Subcutaneous adipose tissue (tissue), 4 donors: Measurements from ENCODE around the gene ERC2. TPM values are rescaled to one million over a fixed set of nuclear protein-coding genes. Genes with fewer than 3 reads are reported as not detected.

Experiments
- CTCF ChIP-seq: fragments of 450-650 bp; IDR thresholded peaks from one replicate; pipeline ENCODE4 v1.5.1; 2016; ENCODE audit warnings: low read depth, mild to moderate bottlenecking, control low read depth, antibody characterized with exemption, moderate library complexity
- total RNA-seq, 4 donors: library from RNA; depleted of rRNA; stranded (reverse); fragments of >200 nt; gene quantifications; one replicate each; pipeline ENCODE4 v1.1.0, GENCODE V29; 2016

The ERC2 gene
- total RNA-seq, 4 donors from 2014 or later, result 1.1 TPM; not detected in 3

- no peak for TF ChIP-seq CTCF
These were observed 442.9 kb downstream of the ERC2 start for GRCh38 chr3:56025326-56025725.

- TF ChIP-seq CTCF, result no peak
These were observed 444.7 kb downstream of the ERC2 start for GRCh38 chr3:56023546-56023945.

GRCh38 chr3:56022619-56023018 lies 445.6 kb downstream of the ERC2 start:
- TF ChIP-seq CTCF, result no peak

GRCh38 chr3:56019490-56020146 lies 448.6 kb downstream of the ERC2 start:
- TF ChIP-seq CTCF, result no peak

- TF ChIP-seq CTCF, result no peak
These were observed 455.5 kb downstream of the ERC2 start for GRCh38 chr3:56012721-56013120.

- TF ChIP-seq CTCF, result no peak
These were observed 463.0 kb downstream of the ERC2 start for GRCh38 chr3:56005196-56005805.

GRCh38 chr3:56003129-56003528 lies 465.1 kb downstream of the ERC2 start:
- TF ChIP-seq CTCF, result no peak
